Measurements from ENCODE around the gene ASB3. TPM values are rescaled to one million over a fixed set of nuclear protein-coding genes. Genes with fewer than 3 reads are reported as not detected.
"Not testable (repeated sequence)": the region's sequence is repeated elsewhere in the genome, so short reads cannot be mapped to it uniquely, and the experiment has no call there.

The ASB3 gene
- total RNA-seq, 1 donor from 2014 or later = 21.2 TPM

DNA sequence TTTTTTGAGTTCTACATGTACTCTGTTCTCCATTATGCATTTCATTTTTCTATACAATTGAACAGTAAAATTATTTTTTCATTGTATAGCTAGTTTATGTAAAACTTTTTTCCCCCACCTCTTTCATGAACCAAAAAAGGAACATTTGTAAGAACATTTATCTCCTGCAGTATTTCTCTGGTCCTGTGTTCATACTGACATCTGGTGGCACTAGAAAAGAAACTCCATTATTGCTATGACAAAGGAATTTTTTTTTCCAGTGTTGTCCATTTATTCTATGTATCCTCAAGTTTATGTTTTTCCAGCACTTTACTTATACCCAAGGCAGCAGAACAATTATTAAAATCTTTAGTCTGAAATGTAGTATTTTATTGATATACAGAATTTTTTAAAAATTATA, 46.6 kb downstream of the ASB3 start:
- DNase-seq (ENCODE audit: low read depth in 2 of 2) = peak; percentile 48 to 80

DNA sequence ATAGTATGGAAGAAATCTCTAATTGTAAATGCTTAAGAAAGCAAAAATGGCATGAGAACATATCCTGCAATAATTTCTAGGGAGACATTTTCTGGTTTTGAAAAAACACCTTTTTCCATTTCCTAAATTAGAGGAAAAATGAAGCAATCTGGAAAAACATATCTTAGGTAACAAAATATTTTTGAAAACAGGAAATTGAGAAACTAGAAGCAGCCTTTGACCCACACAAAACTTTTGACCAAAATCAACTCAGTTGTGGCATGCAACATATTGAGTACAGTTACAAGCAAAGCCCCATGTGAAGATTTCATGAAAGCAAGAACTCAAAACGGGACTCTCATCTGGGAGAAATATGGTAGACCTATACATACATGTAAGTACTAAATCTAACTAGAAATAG, 47.7 kb downstream of the ASB3 start:
- DNase-seq (ENCODE audit: low read depth in 2 of 2) = peak in 1 of 2 donors; percentile 69

DNA sequence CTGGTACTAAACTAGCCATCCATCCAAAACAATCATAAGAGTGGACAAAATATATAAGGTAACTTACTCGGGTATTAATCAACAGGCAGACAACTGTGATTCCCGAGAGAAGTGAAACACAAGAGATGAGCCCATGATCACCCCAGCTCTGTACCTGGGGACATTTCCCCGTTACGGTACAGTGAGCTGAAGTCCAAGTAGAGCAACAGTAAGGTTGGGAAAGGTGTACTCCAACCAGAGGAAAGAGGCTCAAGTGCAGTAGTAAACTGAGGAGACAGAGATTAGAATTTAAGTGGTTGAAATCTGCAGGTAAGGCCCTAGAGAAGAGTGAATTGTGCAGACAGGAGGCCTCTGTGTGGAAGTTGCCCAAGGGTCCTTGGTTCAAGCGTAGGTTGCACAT, 49.7 kb downstream of the ASB3 start:
- no peak for DNase-seq (ENCODE audit: low read depth in 2 of 2)

DNA sequence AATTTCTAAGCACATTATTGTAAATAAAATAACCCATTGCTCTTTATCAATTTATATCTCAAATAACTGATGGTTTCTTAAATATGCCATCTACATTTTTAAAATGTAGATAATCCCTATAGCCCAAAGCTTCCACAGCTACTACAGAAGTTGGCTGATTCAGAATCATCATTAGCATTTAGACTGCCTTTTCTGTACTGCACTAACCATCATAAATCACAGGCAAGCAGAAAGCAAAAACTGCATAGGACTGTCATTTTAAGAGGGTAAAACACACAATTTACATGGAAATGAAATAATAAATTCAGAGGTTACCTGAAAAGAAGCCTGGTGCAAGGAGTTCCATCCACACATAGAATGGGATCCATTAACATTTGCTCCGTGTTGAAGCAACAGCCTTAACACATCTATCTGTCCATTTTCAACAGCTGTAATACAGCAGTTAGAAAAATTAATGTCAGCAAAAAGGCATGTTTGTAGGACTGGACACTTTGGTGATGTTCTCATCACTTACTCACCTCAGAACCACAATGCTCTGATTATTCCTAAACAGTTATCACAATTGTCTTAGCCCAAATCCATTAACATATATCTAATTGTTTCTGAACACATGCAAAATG, 57.5 kb downstream of the ASB3 start:
- no peak for DNase-seq (ENCODE audit: low read depth in 2 of 2)

DNA sequence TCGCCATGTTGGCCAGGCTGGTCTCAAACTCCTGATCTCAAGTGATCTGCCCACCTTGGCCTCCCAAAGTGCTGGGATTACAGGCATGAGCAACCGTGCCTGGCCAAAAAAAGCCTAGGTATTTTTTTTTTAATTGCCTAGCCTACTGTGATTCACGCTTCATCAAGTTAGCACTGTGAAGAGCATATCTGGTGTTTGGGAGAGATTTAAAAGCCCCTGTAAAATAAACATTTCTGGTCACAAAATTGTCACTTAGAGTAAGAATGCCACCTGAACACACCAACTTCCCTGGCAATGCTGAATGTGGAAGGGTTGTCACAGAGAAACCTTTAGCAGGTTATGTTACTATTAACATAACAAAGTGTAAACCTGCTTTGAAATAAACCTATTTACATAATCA, 58.8 kb downstream of the ASB3 start:
- DNase-seq (ENCODE audit: low read depth in 2 of 2) = no peak

DNA sequence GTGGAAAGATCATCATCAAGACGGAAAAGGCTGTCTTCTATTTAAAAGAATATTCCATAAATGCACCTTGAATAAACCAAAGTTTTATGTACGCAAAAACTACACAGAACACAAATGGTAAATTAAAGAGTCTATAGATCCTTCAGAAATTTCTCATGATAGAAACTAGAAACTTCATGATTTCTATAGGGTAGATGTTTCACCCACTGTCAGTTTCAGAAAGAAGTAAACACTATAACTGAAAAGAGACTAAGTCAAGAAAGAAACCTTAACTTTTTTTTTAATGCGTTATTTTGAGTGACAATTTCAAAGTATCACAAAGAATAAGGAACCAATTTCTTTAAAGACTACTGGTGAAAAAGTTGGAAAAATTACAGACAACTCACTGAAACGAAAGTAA, 61.1 kb downstream of the ASB3 start:
- DNase-seq (ENCODE audit: low read depth in 2 of 2) = no peak

DNA sequence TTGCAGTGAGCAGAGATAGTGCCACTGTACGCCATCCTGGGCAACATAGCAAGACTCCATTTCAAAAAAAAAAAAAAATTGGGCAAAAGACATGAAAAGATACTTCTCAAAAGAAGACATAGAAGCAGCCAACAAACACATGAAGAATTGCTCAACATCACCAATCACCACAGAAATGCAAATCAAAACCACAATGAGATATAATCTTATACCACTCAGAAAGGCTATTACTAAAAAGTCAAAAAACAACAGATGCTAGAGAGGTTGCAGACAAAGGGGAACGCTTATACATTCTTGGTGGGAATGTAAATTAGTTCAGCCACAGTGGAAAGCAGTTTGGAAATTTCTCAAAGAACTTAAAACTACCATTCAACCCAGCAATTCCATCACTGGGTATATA, 62.2 kb downstream of the ASB3 start:
- no peak for DNase-seq (ENCODE audit: low read depth in 2 of 2)

DNA sequence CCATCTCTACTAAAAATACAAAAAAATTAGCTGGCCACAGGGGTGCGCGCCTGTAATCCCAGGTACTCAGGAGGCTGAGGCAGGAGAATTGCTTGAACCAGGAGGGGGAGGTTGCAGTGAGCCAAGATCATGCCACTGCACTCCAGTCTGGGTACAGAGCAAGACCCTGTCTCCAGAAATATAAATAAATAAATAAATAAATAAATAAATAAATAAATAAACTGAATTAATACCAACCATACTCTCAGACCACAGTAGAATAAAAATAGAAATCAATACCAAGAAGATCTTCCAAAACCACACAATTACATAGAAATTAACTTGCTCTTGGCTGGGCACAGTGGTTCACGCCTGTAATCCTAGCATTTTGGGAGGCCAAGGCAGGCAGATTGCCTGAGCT, 65.8 kb downstream of the ASB3 start:
- DNase-seq (ENCODE audit: low read depth in 2 of 2) = not testable (repeated sequence)

DNA sequence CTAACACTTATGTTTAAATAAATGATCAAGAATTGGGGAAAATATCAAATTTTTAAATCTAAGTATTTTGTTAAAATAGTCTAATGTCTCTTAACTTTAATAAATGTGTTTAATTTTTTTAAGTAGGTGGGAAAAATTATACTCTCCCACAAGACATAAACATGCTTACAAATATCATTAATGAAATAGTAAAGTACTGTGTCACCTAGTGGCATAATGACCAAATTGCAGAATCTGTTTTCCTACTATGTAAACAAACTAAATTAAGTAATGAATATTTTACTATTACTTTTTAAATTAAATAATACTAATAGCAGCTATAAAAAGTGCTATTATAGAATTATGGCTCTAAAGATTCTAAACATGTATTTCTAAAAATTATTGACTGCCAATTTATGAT, 71.2 kb downstream of the ASB3 start:
- peak; percentile 19 to 23 for DNase-seq (ENCODE audit: low read depth in 2 of 2)

DNA sequence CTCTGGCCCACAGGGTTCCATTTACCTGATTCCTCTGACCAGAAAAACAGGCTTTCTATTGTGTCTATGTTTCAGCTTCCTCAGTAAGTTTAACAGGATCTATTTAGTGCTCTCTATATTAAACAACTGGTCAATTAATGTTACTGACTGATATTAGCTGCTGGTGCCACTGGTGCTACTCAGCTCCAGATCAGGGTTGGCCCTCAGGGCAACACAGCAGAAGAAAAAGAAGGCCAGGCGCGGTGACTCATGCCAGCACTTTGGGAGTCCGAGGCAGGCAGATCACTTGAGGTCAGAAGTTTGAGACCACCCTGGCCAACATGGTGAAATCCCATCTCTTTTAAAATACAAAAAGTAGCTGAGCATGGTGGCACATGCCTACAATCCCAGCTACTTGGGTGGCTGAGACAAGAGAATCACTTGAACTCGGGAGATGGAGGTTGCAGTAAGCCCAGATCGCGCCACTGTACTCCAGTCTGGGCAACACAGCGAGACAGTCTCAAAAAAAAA, 75.4 kb downstream of the ASB3 start:
- DNase-seq (ENCODE audit: low read depth in 2 of 2) = no peak

DNA sequence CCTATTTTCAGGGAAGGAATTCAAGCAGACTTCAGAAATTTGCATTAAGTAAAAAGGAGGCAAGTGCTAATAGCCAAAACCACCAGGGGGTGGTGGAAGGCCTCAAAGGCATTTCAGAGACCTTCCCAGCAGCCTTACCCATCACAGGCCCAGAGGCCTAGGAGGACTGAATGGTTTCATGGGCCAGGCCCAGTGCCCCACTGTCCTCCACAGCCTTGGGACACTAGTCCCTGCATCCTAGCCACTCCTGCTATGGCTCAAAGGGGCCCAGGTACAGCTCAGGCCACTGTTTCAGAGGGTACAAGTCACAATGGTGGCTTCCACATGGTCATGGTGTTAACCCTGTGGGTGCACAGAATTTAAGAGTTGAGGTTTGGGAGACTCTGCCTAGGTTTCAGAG, 77.8 kb downstream of the ASB3 start:
- no peak for DNase-seq (ENCODE audit: low read depth in 2 of 2)

DNA sequence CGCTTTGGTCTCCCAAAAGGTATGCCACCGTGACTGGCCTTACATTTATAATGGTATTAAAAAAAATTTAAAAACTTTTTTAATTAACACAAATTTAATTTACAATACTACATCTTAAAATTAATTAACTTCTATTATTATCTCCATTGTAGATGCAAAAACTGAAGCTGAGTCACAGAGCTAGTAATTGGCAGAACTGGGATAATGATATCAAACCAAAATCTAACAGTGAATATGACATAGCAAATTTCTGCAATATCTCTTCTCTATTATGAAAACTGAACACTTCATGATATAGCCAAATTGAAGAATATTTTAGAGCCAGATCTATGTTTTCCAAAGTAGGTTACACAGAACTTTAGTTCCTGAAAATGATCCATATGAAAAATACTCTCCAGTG, 85.5 kb downstream of the ASB3 start:
- no peak for DNase-seq (ENCODE audit: low read depth in 2 of 2)

DNA sequence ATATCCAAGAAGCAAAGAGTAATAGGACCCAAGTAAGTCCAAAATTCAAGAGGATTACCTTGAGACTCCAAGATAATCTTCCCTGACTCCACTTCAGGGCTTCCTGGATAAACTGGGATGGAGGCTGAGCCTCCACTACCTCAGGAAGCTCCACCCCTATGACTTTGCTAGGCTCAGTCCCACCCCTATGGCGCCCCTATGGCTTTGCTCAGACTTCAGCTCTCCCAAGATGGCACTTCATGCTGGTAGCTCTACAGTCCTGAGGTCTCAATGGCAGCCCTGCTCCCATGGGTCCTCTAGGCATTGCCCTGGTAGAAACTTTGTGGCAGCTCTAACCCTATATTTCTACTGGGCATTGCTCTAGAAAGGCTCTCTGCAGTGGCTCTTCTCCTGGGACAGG, 89.1 kb downstream of the ASB3 start:
- no peak for DNase-seq (ENCODE audit: low read depth in 2 of 2)

DNA sequence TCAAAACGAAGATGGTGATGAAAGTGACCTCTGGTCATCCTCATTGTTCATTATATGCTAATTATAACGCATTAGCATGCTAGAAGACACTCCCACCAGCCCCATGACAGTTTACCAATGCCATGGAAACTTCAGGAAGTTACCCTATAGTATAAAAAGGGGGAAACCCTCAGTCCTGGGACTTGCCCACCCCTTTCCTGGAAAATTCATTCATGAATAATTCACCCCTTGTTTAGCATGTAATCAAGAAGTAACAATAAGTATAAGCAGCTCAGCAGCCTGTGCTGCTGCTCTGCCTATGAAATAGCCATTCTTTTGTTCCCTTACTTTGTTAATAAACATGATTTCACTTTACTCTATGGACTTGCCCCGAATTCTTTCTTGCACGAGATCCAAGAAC, 89.7 kb downstream of the ASB3 start:
- no peak for DNase-seq (ENCODE audit: low read depth in 2 of 2)

DNA sequence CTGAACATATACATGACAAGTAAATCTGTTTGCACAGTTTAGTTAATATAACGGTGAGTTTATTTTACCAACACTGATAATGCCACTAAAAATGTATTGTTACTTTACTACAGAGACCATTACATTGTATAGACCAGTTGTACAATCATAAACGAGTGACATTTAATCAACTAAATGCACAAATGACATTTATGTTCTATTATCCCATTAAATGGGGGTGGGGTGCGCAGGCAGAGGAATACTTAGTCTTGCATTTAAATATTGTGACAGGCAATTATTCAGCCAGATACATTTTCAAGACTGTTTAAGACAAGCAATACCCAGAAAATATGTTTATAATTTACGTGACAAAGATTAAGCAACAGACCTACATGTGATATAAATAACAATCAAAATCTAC, 91.2 kb downstream of the ASB3 start:
- DNase-seq (ENCODE audit: low read depth in 2 of 2) = no peak

DNA sequence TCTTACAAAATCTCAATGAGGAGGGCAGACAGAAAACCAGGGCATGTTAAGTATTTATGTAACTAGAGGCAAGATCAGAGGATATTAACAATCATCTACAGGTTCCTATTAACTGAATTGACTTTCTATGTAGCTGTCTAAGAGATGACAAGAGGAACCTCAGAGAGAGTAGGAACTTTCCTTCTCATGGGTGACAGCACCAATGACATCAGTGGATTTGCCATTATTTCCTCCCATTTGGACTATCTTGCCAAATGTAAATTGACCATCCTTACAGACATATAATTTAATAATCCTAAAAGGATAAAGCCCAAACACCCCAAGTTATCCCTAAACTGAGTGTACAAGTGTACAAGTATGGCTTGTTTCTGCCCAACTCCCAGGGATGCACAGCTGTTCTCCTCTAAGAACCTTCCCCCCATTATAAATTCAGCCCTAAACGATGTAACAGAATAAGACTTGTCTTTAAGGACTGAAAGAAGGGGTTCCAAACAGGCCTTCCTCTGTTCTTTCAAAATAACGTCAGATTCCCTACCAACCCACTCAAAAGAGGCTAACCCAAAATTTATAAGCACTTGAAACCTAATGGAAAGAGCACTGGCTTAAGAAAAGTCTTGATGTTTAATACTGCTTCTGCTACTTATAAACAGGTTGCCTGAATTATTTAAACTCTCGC, 92.5 kb downstream of the ASB3 start:
- DNase-seq (ENCODE audit: low read depth in 2 of 2) = no peak

DNA sequence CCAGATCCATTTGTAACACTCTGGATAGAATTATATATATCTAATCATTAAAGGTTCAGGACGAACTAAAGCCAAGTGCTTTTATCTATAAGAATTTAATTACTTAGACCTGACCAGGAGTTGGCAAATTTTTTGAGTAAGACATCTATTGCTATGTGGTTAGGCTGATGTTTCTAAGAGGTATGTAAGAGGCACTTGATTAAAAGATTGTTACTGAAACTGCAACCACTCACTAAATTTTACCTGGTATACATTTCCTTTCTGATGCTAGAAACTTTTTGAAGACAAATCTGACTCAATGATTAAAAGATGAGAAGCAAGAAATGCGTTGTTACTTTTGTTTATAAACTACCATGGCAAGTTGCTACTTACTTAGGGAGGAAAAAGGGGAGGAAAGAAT, 95.9 kb downstream of the ASB3 start:
- DNase-seq (ENCODE audit: low read depth in 2 of 2) = no peak

DNA sequence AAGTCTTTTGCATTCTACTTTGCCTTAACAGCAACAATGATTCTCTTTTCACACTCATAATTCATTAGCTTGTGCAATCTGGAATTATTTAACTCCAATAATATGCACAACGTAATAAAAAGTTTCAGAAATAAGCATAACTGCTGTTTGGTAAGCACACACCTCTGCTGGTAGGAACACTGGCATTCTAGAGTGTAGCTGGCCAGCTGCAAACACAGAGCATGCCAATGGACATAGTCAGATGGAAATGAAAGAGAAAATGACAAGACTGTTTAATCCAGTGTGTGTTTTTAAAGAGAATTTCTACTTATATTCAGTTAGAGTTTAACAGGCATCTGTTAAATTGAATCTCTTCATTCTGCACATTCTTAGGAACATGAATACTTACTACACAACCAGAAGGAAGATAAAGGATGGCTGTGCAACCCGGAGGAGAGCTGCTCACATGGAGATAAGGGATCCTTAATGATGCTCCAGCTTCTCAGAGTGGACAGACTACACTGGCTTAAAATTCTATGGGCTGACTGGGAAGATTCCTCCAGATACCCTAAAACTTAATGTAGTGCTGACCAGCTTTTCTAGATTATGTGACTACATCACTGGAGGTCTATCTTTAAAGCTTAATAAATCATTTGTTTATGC, 113.8 kb downstream of the ASB3 start:
- no peak for DNase-seq (ENCODE audit: low read depth in 2 of 2)

DNA sequence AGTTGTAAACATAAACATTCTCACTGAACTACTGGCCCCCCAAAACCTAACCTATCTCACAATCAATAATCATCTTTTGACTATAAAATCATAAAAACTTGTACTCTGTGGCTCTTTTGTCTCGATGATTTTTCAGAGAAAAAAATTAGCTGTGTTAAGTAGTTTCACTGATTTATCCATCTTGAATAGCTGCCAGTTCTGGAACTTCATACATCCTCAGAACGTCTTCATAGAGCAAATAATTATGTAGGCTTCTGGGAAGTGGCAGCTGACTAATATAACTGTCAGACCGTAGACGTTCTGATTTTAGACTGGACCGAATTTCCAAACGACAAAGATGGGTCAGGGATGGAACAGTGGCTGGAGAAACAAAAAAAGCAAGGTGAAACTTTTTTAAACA, 116.4 kb downstream of the ASB3 start:
- no peak for DNase-seq (ENCODE audit: low read depth in 2 of 2)

DNA sequence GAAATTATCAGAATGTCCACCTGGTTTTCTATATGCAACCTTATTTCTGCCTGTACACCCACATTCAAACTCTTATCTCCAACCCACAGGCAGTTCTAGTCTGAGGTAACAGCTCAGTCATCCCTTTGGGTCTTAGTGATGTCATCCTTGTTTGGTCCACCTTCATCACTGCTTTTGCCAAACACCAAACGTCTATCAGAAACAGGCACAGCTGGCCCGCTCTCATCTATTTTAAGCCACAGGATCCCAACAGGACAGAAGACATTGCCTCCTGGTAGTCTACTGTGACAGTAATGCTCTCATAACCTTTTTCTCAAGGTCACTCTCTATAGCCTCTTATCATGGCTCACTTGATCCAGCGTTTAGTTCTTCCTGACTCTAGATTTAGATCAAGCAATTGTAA, 118.1 kb downstream of the ASB3 start:
- no peak for DNase-seq (ENCODE audit: low read depth in 2 of 2)

DNA sequence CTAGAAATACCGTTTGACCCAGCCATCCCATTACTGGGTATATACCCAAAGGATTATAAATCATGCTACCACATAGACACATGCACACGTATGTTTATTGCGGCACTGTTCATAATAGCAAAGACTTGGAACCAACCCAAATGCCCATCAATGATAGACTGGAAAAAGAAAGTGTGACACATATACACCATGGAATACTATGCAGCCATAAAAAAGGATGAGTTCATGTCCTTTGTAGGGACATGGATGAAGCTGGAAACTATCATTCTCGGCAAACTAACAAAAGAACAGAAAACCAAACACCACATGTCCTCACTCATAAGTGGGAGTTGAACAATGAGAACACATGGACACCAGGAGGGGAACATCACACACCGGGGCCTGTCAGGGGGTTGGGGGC, 119.6 kb downstream of the ASB3 start:
- DNase-seq (ENCODE audit: low read depth in 2 of 2) = not testable (repeated sequence)

DNA sequence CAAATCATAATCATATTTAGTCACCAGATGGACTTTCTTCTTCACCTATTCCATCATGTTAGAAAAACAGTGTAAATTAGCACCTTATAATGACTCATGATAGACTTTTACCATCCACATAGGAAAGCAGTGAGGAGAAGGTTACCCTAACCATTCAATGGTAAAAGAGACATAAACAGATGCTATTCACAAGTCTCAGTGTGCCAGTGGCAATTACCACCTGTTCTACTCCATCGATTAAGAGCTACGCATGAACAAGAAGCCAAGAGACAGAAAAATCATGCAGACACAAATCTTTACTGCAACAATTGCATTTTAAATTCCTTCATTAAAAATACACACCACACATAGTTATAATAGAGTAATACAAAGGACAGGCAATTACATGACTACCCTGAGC, 125.9 kb downstream of the ASB3 start:
- no peak for DNase-seq (ENCODE audit: low read depth in 2 of 2)

DNA sequence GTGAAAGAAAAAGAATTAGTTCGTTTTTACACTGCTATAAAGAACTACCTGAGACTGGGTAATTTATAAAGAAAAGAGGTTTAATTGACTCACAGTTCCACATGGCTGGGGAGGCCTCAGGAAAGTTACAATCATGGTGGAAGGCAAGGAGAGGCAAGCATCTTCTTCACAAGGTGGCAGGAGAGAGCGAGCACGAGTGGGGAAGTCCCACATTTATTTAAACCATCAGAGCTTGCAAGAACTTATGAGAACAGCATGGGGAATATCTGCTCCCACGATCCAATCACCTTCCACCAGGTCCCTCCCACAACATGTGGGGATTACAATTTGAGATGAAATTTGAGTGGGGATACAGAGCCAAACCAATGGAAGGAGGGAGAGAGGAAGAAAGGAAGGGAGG, 128.3 kb downstream of the ASB3 start:
- DNase-seq (ENCODE audit: low read depth in 2 of 2) = not testable (repeated sequence)

Measured in lung microvascular endothelial cell (primary cell).